Gastrocnemius medialis (tissue), 4 donors: ENCODE data around the gene PPP2R5C.

Experiments
- CTCF ChIP-seq, 5 experiments: fragments of 450-650 bp in 3 of 5; fragments of 200-600 bp in 2 of 5; sonication (generic) in 2 of 5; IDR thresholded peaks in 4 of 5; conservative IDR thresholded peaks in 1 of 5; 1 replicate in 4 of 5; 2 replicates in 1 of 5; pipeline ENCODE4 v1.5.1; 2016 to 2019; ENCODE audit warnings: antibody characterized with exemption in 5 of 5, mild to moderate bottlenecking in 3 of 5, moderate library complexity in 3 of 5
- POLR2A ChIP-seq, 2 donors: fragments of 450-650 bp; IDR thresholded peaks; one replicate each; pipeline ENCODE4 v1.6.1; 2017; ENCODE audit warnings: antibody characterized with exemption in 2 of 2, mild to moderate bottlenecking in 2 of 2, moderate library complexity in 2 of 2

- no peak for TF ChIP-seq CTCF (IDR thresholded peaks at IDR 0.05 in 4 of 5, conservative IDR thresholded peaks at IDR 0.05 in 1 of 5)
- TF ChIP-seq POLR2A (IDR thresholded peaks at IDR 0.05), result no peak
Measured at GRCh38 chr14:101828046-101828445, 66.5 kb downstream of the PPP2R5C start.
